Activated T-cell treated with anti-CD3 and anti-CD28 coated beads, Interleukin-2, amount 50 U/mL, for 4 hours (primary cell): ENCODE data around the gene DCPS. TPM values are rescaled to one million over a fixed set of nuclear protein-coding genes. Genes with fewer than 3 reads are reported as not detected.

ENCODE experiments used
- ATAC-seq, 2 donors: fragments of 200-7000 bp; cut with Tn5 transposase; one replicate each; pipeline ENCODE4 v1.10.0; 2021
- DNase-seq: peaks from one replicate; pipeline ENCODE4 v3.0.0-alpha.2; 2020
- H3K27me3 Mint-ChIP-seq: one replicate; pipeline ENCODE4 v1.8.0; 2021; ENCODE audit warnings: low read depth, mixed read lengths
- H3K36me3 Mint-ChIP-seq: one replicate; pipeline ENCODE4 v1.8.0; 2022; ENCODE audit warnings: mixed read lengths; ENCODE audit not compliant: insufficient read depth
- H3K4me1 Mint-ChIP-seq: one replicate; pipeline ENCODE4 v1.8.0; 2021; ENCODE audit warnings: low read depth, mixed read lengths
- H3K4me3 Mint-ChIP-seq: one replicate; pipeline ENCODE4 v1.8.0; 2021; ENCODE audit warnings: mild to moderate bottlenecking, moderate library complexity, mixed read lengths
- H3K9me3 Mint-ChIP-seq: one replicate; pipeline ENCODE4 v1.8.0; 2021; ENCODE audit warnings: mixed read lengths
- total RNA-seq, 3 donors: library from RNA; stranded (reverse); gene quantifications; one replicate each; pipeline ENCODE4 v1.2.1, GENCODE V29; 2021

Gene DCPS
- total RNA-seq, 3 donors from 2014 or later, result 31.4 to 37.6 (median 37.5) TPM

DNA sequence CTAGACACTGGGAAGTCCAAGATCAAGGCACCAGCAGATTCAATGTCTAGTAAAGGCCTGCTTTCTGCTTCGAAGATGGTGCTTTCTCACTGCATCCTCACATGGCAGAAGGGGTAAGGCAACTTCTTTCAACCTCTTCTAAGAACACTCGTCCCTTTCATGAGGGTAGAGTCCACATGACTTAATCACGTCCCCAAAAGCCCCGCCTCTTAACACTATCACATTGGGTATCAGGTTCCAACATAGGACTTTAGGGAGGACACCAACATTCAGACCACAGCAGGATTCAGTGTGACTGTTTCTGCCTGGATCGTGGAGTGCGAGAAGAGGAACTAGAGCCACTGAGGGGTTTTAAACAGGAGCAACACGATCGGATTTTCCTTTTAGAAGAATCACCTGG lies 24.7 kb upstream of the DCPS start:
- Mint-ChIP-seq H3K27me3 (no peaks in the 10 kb centered on the region), H3K4me3 (no peak overlapping the region)
- DNase-seq, result no peak

DNA sequence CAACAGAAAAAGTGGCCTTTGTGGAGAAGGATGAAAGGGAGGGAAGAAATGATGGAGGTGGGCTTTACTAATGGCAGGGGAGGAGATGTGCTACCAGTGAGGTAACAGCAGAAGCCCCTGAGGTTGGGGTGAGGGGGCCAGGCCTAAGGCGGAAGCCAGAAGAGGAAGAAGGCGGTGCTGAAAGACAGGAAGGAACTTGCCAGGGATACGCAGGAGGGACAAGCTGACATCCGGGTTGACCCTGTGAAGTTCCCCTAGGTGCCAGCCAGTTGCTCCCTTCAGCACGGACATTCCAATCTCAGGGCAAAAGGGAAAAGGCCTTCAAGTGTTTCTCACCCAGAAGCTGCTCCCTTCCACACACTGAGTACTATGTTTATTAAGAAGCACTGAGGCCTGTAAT lies 23.3 kb upstream of the DCPS start:
- Mint-ChIP-seq H3K4me3 (peak overlapping the region; percentile 45), H3K27me3 (no peaks in the 10 kb centered on the region), H3K36me3 (peaks cover 5% of the 10 kb centered on the region), H3K9me3 (no peaks in the 10 kb centered on the region), H3K4me1 (peaks cover 43% of the 10 kb centered on the region)
- ATAC-seq (no peak), DNase-seq (no peak)

More for the DNA sequence above, 24.7 kb upstream of the DCPS start:
- ATAC-seq, result no peak
- Mint-ChIP-seq H3K4me1 (peaks cover 30% of the 10 kb centered on the region), H3K36me3 (peaks cover 8% of the 10 kb centered on the region), H3K9me3 (no peaks in the 10 kb centered on the region)

DNA sequence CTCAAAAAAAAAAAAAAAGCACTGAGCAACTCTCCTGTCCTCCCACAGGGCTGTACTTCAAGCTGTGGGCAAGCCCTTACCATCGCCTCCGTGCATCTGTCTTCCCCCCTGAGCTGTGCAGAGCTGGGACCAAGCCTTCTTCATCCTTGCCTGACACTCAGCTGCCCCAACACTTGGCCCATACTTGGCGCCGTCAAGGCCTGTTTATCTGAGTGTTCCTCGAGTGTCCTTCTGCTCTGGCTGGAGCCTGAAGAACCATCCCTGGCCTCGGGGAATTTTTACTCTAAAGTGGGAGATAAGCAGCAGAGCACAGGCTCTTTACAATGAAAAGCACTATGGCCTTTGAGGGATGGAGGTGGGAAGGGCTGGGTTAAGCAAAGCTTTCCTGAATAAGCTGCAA lies 22.6 kb upstream of the DCPS start:
- no peaks in the 10 kb centered on the region for H3K9me3 Mint-ChIP-seq
- no peak for ATAC-seq
- peaks cover 3% of the 10 kb centered on the region for H3K36me3 Mint-ChIP-seq
- H3K27me3 Mint-ChIP-seq, result no peaks in the 10 kb centered on the region
- peaks cover 44% of the 10 kb centered on the region for H3K4me1 Mint-ChIP-seq
- H3K4me3 Mint-ChIP-seq, result peak overlapping the region; percentile 89
- no peak for DNase-seq

- ATAC-seq (no peak), DNase-seq (no peak)
- no peaks in the 10 kb centered on the region for H3K9me3 Mint-ChIP-seq
- H3K4me3 Mint-ChIP-seq, result peak overlapping the region; percentile 89
- no peaks in the 10 kb centered on the region for H3K27me3 Mint-ChIP-seq
- H3K36me3 Mint-ChIP-seq, result peaks cover 3% of the 10 kb centered on the region
- peaks cover 44% of the 10 kb centered on the region for H3K4me1 Mint-ChIP-seq
These were observed 22.1 kb upstream of the DCPS start for GRCh38 chr11:126281666-126282175.

GRCh38 chr11:126282361-126282735 lies 21.5 kb upstream of the DCPS start:
- H3K27me3 Mint-ChIP-seq, result no peaks in the 10 kb centered on the region
- H3K9me3 Mint-ChIP-seq, result no peaks in the 10 kb centered on the region
- ATAC-seq, result peak; percentile 38 to 39
- DNase-seq, result peak; percentile 35
- H3K36me3 Mint-ChIP-seq, result peaks cover 6% of the 10 kb centered on the region
- peaks cover 47% of the 10 kb centered on the region for H3K4me1 Mint-ChIP-seq
- peak overlapping the region; percentile 89 for H3K4me3 Mint-ChIP-seq

DNA sequence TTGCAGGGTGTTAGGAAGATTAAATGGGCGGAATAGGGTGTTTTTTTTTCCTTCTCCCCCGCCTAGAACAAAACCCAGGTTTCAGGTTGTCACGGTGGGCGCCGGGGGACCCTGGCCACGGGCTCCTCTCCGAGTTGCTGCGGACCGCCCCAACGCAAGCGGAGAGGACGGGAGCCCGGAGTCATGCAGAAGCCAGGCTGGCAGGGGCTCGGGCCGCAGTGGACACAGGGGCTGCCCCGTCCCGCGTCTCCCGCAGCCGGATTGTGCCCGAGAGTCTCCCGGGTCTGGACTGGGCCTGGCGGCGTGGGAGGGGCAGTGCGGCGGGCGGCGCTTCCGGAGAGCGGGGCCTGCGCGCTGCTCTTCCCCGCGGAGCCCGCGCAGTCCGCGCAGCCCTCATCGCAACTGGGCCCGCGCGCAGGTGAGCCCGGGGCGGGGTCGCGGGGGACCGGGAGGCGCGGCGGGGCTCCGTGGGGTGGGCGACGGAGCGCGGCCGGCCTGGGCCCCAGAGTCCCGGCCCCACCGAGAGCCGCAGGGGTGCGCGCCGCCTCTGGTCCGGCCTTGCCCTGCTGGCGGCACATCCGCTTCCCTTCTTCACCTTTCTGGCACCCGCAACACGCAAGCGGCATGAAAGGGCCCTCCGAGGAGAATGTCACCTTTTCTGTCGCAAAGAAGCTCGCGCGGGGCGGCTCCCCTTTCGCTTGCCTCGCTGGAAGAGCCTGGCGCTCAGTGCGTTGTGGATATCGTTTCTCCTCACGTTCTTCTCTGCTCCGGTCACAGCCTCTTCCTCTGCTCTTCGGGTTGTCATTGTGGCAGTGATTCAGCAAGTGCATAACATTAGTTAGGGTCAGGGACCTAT lies 20.9 kb upstream of the DCPS start, which contains the start of gene TIRAP:
TIRAP (plus strand) TSS at position 358 of the 856 bp plus-strand sequence. CDS start 7,802 bp downstream, outside the sequence.
- Mint-ChIP-seq H3K9me3 (no peaks in the 10 kb centered on the region), H3K4me1 (peaks cover 47% of the 10 kb centered on the region), H3K27me3 (no peaks in the 10 kb centered on the region), H3K36me3 (peaks cover 5% of the 10 kb centered on the region), H3K4me3 (peak within 1 kb of the TSS; percentile 94)
- DNase-seq (peak; percentile 42), ATAC-seq (peak; percentile 60 to 71)

DNA sequence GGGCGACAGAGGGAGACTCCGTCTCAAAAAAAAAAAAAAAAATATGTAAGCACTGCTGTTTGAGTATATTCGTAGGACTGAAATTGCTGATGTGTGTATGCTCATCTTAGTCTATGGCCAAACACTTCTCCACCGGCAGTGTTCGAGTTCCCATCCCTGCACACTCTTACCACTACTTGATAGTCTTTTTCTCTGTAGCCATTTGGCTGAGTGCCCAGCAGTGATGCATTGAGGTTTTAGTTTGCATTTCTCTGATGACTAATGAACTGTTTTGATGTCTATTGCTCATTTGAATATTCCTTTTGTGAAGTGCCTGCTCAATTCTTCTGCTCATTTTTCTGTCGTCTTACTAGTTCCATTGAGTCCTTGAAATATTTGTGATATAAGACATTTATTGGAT lies 19.0 kb upstream of the DCPS start:
- Mint-ChIP-seq H3K4me3 (peak overlapping the region; percentile 94), H3K9me3 (no peaks in the 10 kb centered on the region), H3K27me3 (no peaks in the 10 kb centered on the region), H3K4me1 (peaks cover 47% of the 10 kb centered on the region), H3K36me3 (peaks cover 5% of the 10 kb centered on the region)
- ATAC-seq (peak; percentile 64 to 67), DNase-seq (peak; percentile 82)

DNA sequence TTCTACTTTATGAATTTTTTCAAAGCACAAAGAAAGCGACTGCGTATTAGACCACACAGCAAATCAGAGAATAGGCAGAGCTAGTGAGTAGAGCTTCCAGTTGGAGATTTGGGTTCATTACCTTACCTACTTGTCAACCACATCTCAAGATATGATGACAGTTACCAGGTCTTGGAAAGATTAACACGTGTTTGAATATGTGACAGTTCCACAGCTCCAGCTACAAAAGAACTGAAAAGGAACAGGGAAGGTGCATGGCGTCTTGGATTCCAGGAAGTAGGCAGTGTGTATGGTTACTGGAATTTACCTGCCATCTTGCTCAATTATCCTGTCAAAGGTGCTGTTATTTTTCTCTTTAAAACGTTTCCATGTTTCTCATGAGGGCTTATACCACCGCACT lies 15.6 kb upstream of the DCPS start:
- Mint-ChIP-seq H3K9me3 (no peaks in the 10 kb centered on the region), H3K36me3 (peaks cover 10% of the 10 kb centered on the region), H3K4me3 (no peak overlapping the region)

DNA sequence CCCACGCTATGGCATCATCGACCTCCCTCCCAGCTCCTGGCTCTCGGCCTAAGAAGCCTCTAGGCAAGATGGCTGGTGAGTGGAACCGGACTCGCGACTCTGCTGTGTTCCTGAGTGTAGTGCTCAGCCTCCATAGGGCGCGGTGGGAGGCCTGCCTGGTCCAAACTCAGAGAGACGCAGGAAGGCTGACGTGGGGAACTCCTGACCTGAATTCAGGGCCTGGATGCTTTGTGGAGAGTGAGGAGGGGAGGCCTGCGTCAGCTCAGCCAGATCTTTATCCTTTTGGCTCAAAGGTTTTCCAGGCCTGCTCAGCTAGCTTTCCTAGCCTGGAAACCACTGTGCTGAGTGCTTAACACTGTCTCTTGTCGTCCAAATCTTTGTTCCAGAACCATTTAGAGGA lies 13.0 kb upstream of the DCPS start:
- ATAC-seq (no peak), DNase-seq (no peak)
- Mint-ChIP-seq H3K9me3 (no peaks in the 10 kb centered on the region), H3K27me3 (no peaks in the 10 kb centered on the region), H3K36me3 (peaks cover 19% of the 10 kb centered on the region), H3K4me1 (peaks cover 11% of the 10 kb centered on the region), H3K4me3 (no peak overlapping the region)

More for the DNA sequence above, 15.6 kb upstream of the DCPS start:
- ATAC-seq (no peak), DNase-seq (no peak)
- no peaks in the 10 kb centered on the region for H3K27me3 Mint-ChIP-seq
- H3K4me1 Mint-ChIP-seq, result peaks cover 25% of the 10 kb centered on the region

- peaks cover 17% of the 10 kb centered on the region for H3K36me3 Mint-ChIP-seq
- no peak for ATAC-seq
These were observed 10.1 kb upstream of the DCPS start for GRCh38 chr11:126293726-126294125.

DNA sequence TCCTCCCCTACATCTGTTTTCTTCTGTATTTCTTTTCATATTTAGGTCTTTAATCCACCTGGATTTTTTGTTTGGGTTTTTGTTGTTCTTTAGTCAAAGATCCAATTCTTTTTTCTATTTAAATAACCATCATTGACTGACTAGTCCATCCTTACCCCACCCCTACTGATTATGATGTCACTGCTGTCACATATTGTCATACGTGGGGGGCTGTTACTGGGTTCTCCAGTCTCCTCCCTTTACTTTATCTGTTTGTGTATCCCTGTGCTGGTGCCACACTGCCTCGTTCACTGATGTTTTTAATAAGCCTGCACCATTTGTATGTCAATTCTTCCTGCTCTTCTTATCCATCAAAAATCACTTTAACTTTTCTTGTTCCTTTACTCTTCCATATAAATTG lies 6.9 kb upstream of the DCPS start:
- DNase-seq (no peak), ATAC-seq (no peak)
- no peaks in the 10 kb centered on the region for H3K9me3 Mint-ChIP-seq
- no peak overlapping the region for H3K4me3 Mint-ChIP-seq
- H3K27me3 Mint-ChIP-seq, result no peaks in the 10 kb centered on the region
- H3K36me3 Mint-ChIP-seq, result peaks cover 15% of the 10 kb centered on the region
- peaks cover 8% of the 10 kb centered on the region for H3K4me1 Mint-ChIP-seq

More at GRCh38 chr11:126293726-126294125, 10.1 kb upstream of the DCPS start:
- peaks cover 8% of the 10 kb centered on the region for H3K4me1 Mint-ChIP-seq
- no peak for DNase-seq
- no peak overlapping the region for H3K4me3 Mint-ChIP-seq
- H3K9me3 Mint-ChIP-seq, result no peaks in the 10 kb centered on the region
- H3K27me3 Mint-ChIP-seq, result no peaks in the 10 kb centered on the region

GRCh38 chr11:126304457-126305075 lies 706 bp downstream of the DCPS start:
- Mint-ChIP-seq H3K9me3 (no peaks in the 10 kb centered on the region), H3K36me3 (peaks cover 11% of the 10 kb centered on the region), H3K27me3 (no peaks in the 10 kb centered on the region), H3K4me1 (peaks cover 34% of the 10 kb centered on the region), H3K4me3 (peak overlapping the region; percentile 94)
- DNase-seq (no peak), ATAC-seq (peak; percentile 0 to 2)

DNA sequence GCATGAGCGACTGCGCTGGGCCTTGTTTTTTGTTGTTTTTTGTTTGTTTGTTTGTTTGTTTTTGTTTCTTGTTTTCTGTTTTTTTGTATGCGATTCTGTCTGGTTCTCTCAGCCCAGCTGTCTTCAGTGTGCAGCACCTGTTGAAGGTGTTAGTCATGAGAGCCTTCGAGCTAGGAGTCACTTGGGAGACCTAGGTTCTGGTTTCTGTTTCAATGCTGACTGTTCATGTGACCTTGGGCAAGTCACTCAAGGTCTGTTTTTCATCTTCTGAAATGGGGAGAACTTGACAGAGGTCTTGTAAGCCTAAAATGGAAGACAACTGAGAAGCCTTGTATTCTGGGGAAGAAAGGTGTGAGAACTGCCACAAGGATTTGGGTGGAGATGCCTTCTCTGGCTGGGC lies 1.8 kb downstream of the DCPS start:
- Mint-ChIP-seq H3K36me3 (peaks cover 17% of the 10 kb centered on the region), H3K9me3 (no peaks in the 10 kb centered on the region), H3K27me3 (no peaks in the 10 kb centered on the region), H3K4me1 (peaks cover 41% of the 10 kb centered on the region), H3K4me3 (peak overlapping the region; percentile 73)
- DNase-seq (no peak), ATAC-seq (peak; percentile 56 to 64)

GRCh38 chr11:126307706-126308105 lies 3.8 kb downstream of the DCPS start:
- Mint-ChIP-seq H3K27me3 (no peaks in the 10 kb centered on the region), H3K4me1 (peaks cover 46% of the 10 kb centered on the region), H3K4me3 (no peak overlapping the region), H3K9me3 (no peaks in the 10 kb centered on the region), H3K36me3 (peaks cover 23% of the 10 kb centered on the region)
- ATAC-seq, result no peak
- DNase-seq, result no peak
